ENCODE data around the gene KCTD6. TPM values are rescaled to one million over a fixed set of nuclear protein-coding genes. Genes with fewer than 3 reads are reported as not detected.
A peak's percentile ranks its signal among the peaks of the same experiment; 100 is the strongest.
"Not testable (repeated sequence)": the region's sequence is repeated elsewhere in the genome, so short reads cannot be mapped to it uniquely, and the experiment has no call there.

Gene KCTD6
- total RNA-seq, 1 experiment from 2014 or later = 14.2 TPM

- TF ChIP-seq CTCF (conservative IDR thresholded peaks at IDR 0.05; ENCODE audit: low read depth, low read length) (no peak), EZH2 (IDR thresholded peaks at IDR 0.05; ENCODE audit: borderline replicate concordance, low read depth, low read length, poor library complexity, severe bottlenecking) (no peak)
- peak; percentile 87 for DNase-seq (ENCODE audit: low spot score)
- H3K27ac ChIP-seq (ENCODE audit: low read depth, low read length, poor library complexity, severe bottlenecking) = no peak overlapping the region
- no peak overlapping the region for H3K4me3 ChIP-seq (ENCODE audit: low read depth, low read length, poor library complexity, severe bottlenecking)
- no peaks in the 10 kb centered on the region for H3K9me3 ChIP-seq (ENCODE audit: low read depth, low read length, poor library complexity, severe bottlenecking)
- no peaks in the 10 kb centered on the region for H3K36me3 ChIP-seq (ENCODE audit: insufficient read depth, low read length, poor library complexity, severe bottlenecking)
- peaks cover 24% of the 10 kb centered on the region for H3K4me1 ChIP-seq (ENCODE audit: insufficient read depth, low read length, poor library complexity, severe bottlenecking)
- BruUV-seq (replicated peaks) = no TSS peak
- ChIA-PET POLR2A (ENCODE audit: low non-redundant PET) (no interaction called here), CTCF (no interaction called here)
- no peaks in the 10 kb centered on the region for H3K27me3 ChIP-seq (replicated peaks; ENCODE audit: insufficient read depth, low read depth, low read length, poor library complexity)
- intact Hi-C loops (cut with micrococcal nuclease; ENCODE audit: unreplicated experiment) = loop anchor here (5.0 kb wide), 2 partner anchors 34 to 219 kb away; partner anchors contain the start of genes HTD2, KCTD6 and RPP14
These were observed 34.6 kb downstream of the KCTD6 start for GRCh38 chr3:58526515-58526957.

GRCh38 chr3:58527440-58527839, 35.5 kb downstream of the KCTD6 start:
- DNase-seq (ENCODE audit: low spot score); H3K4me3 ChIP-seq (ENCODE audit: low read depth, low read length, poor library complexity, severe bottlenecking); POLR2A ChIA-PET (ENCODE audit: low non-redundant PET); CTCF ChIA-PET; H3K36me3 ChIP-seq (ENCODE audit: insufficient read depth, low read length, poor library complexity, severe bottlenecking); H3K27me3 ChIP-seq (replicated peaks; ENCODE audit: insufficient read depth, low read depth, low read length, poor library complexity); H3K27ac ChIP-seq (ENCODE audit: low read depth, low read length, poor library complexity, severe bottlenecking); BruUV-seq (replicated peaks); H3K9me3 ChIP-seq (ENCODE audit: low read depth, low read length, poor library complexity, severe bottlenecking): not testable (repeated sequence)
- H3K4me1 ChIP-seq (ENCODE audit: insufficient read depth, low read length, poor library complexity, severe bottlenecking) = peaks cover 24% of the 10 kb centered on the region
- intact Hi-C loops (cut with micrococcal nuclease; ENCODE audit: unreplicated experiment) = loop anchor here (5.0 kb wide), 2 partner anchors 35 to 220 kb away; partner anchors contain the start of genes HTD2, KCTD6 and RPP14

- no peak overlapping the region for H3K27ac ChIP-seq (ENCODE audit: low read depth, low read length, poor library complexity, severe bottlenecking)
- BruUV-seq (replicated peaks) = no TSS peak
- H3K27me3 ChIP-seq (replicated peaks; ENCODE audit: insufficient read depth, low read depth, low read length, poor library complexity) = no peaks in the 10 kb centered on the region
- no peak for TF ChIP-seq CTCF (conservative IDR thresholded peaks at IDR 0.05; ENCODE audit: low read depth, low read length)
- TF ChIP-seq EZH2 (IDR thresholded peaks at IDR 0.05; ENCODE audit: borderline replicate concordance, low read depth, low read length, poor library complexity, severe bottlenecking) = no peak
- peaks cover 24% of the 10 kb centered on the region for H3K4me1 ChIP-seq (ENCODE audit: insufficient read depth, low read length, poor library complexity, severe bottlenecking)
- CTCF ChIA-PET = no interaction called here
- H3K9me3 ChIP-seq (ENCODE audit: low read depth, low read length, poor library complexity, severe bottlenecking) = no peaks in the 10 kb centered on the region
- intact Hi-C loops (cut with micrococcal nuclease; ENCODE audit: unreplicated experiment) = loop anchor here (5.0 kb wide), 2 partner anchors 36 to 221 kb away; partner anchors contain the start of genes HTD2, KCTD6 and RPP14
- peak; percentile 40 for DNase-seq (ENCODE audit: low spot score)
- POLR2A ChIA-PET (ENCODE audit: low non-redundant PET) = no interaction called here
- H3K36me3 ChIP-seq (ENCODE audit: insufficient read depth, low read length, poor library complexity, severe bottlenecking) = no peaks in the 10 kb centered on the region
- no peak overlapping the region for H3K4me3 ChIP-seq (ENCODE audit: low read depth, low read length, poor library complexity, severe bottlenecking)
These were observed 36.7 kb downstream of the KCTD6 start for GRCh38 chr3:58528629-58529028.

All from A673 (cell line).